K562 (cell line): ENCODE data around the gene CPN2.

Source experiments
- CTBP1 ChIP-seq: fragments of 450-650 bp; IDR thresholded peaks from 2 replicates; pipeline ENCODE4 v1.6.1; 2016; ENCODE audit warnings: borderline replicate concordance
- E2F3 ChIP-seq: fragments of 250-450 bp; sonication (Bioruptor Pico); IDR thresholded peaks from 2 replicates; pipeline ENCODE4 v1.4.0; 2020; ENCODE audit warnings: mild to moderate bottlenecking
- MYBL2 ChIP-seq, 2 experiments: fragments of 450-650 bp in 1 of 2; sonication (generic) in 1 of 2; formaldehyde crosslinking in 1 of 2; IDR thresholded peaks; 2 replicates each; pipeline versions ENCODE4 v1.6.1 to v1.8.1; 2017 to 2022; ENCODE audit warnings: borderline replicate concordance in 1 of 2, inconsistent platforms in 1 of 2, low read depth in 1 of 2, mild to moderate bottlenecking in 1 of 2, missing genetic modification reagents in 1 of 2, moderate library complexity in 1 of 2
- TF ChIP-seq, protein P1 (sequence below): sonication (generic); formaldehyde crosslinking; IDR thresholded peaks from 2 replicates; pipeline ENCODE4 v1.9.0; 2022; ENCODE audit warnings: mild to moderate bottlenecking, missing genetic modification reagents

GRCh38 chr3:194333212-194333980 lies 17.7 kb downstream of the CPN2 start:
- TF ChIP-seq, protein P1, sequence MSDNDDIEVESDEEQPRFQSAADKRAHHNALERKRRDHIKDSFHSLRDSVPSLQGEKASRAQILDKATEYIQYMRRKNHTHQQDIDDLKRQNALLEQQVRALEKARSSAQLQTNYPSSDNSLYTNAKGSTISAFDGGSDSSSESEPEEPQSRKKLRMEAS (CRISPR knock-in tag), result peak; percentile 95
- TF ChIP-seq E2F3, result no peak
- peak; percentile 77 for TF ChIP-seq CTBP1
- no peak for TF ChIP-seq MYBL2 (IDR thresholded peaks at IDR 0.05; ENCODE audit: low read depth)
- TF ChIP-seq MYBL2 (CRISPR knock-in tag; IDR thresholded peaks at IDR 0.05; ENCODE audit: borderline replicate concordance), result no peak
